Osteoblast (primary cell): Measurements from ENCODE around the gene KANSL1. TPM values are rescaled to one million over a fixed set of nuclear protein-coding genes. Genes with fewer than 3 reads are reported as not detected.

ENCODE experiments used
- DNase-seq: peaks from one replicate; pipeline ENCODE4 v3.0.0; 2011; ENCODE audit warnings: low spot score, mixed read lengths; ENCODE audit not compliant: insufficient read length; ENCODE audit errors: missing footprints
- H2AFZ ChIP-seq: 2 replicates; pipeline ENCODE4 v1.6.0; 2011; ENCODE audit warnings: mild to moderate bottlenecking, low read length
- H3K27ac ChIP-seq: 2 replicates; pipeline ENCODE4 v1.5.1; 2011; ENCODE audit warnings: mild to moderate bottlenecking, low read depth, low read length, moderate library complexity
- H3K27me3 ChIP-seq: 2 replicates; pipeline ENCODE4 v1.6.0; 2012; ENCODE audit warnings: mild to moderate bottlenecking, control low read depth, inconsistent platforms, low read length, moderate library complexity; ENCODE audit not compliant: insufficient read depth
- H3K36me3 ChIP-seq: 2 replicates; pipeline ENCODE4 v1.5.1; 2011; ENCODE audit warnings: mild to moderate bottlenecking, low read length, control low read depth, moderate library complexity; ENCODE audit not compliant: insufficient read depth
- H3K4me1 ChIP-seq: 2 replicates; pipeline ENCODE4 v1.5.1; 2011; ENCODE audit warnings: mild to moderate bottlenecking, low read length, control low read depth, moderate library complexity; ENCODE audit not compliant: insufficient read depth
- H3K4me2 ChIP-seq: 2 replicates; pipeline ENCODE4 v1.6.0; 2011; ENCODE audit warnings: mild to moderate bottlenecking, low read length; ENCODE audit not compliant: insufficient read depth
- H3K4me3 ChIP-seq: fragments of 200-600 bp; sonication (generic); 3 replicates; pipeline ENCODE4 v1.5.1; 2012; ENCODE audit warnings: mild to moderate bottlenecking, low read length, inconsistent platforms; ENCODE audit not compliant: insufficient read depth
- H3K79me2 ChIP-seq: 2 replicates; pipeline ENCODE4 v1.6.0; 2012; ENCODE audit warnings: mild to moderate bottlenecking, low read length, control low read depth, inconsistent platforms; ENCODE audit not compliant: insufficient read depth
- H3K9me3 ChIP-seq: 2 replicates; pipeline ENCODE4 v1.5.1; 2011; ENCODE audit warnings: low read depth, low read length, control low read depth
- H4K20me1 ChIP-seq: 2 replicates; pipeline ENCODE4 v1.6.0; 2012; ENCODE audit warnings: mild to moderate bottlenecking, low read length, control low read depth; ENCODE audit not compliant: insufficient read depth
- total RNA-seq: library from RNA; depleted of rRNA; stranded (reverse); fragments of >200 nt; gene quantifications from 2 replicates; pipeline ENCODE4 v1.2.3, GENCODE V29; 2012
- TF ChIP-seq, protein P1 (sequence below): IDR thresholded peaks from 2 replicates; pipeline ENCODE4 v1.5.1; 2011; ENCODE audit warnings: mild to moderate bottlenecking, low read depth, low read length, moderate library complexity; ENCODE audit errors: extremely low read depth

KANSL1 gene
- total RNA-seq, 1 donor = 151 TPM

DNA sequence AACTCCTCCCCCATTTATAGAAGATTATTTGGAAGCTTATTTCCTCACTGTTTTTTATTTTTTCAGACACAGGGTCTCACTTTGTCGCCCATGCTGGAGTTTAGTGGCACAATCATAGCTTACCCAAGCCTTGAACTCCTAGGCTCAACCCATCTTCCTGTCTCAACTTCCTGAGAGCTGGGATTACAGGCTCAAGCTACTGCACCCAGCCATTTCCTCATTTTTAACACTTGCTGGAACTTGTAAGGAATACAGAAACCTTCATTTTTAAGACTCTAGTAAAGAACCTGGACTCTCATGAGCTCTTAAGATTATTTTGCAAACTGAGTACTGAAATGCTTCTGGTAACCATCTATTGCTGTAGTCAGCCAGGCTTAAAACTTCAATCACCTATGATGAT is 29.9 kb downstream of the KANSL1 start:
- Histone ChIP-seq H4K20me1 (peaks cover 80% of the 10 kb centered on the region), H3K9me3 (no peaks in the 10 kb centered on the region), H3K4me3 (no peak overlapping the region)

DNA sequence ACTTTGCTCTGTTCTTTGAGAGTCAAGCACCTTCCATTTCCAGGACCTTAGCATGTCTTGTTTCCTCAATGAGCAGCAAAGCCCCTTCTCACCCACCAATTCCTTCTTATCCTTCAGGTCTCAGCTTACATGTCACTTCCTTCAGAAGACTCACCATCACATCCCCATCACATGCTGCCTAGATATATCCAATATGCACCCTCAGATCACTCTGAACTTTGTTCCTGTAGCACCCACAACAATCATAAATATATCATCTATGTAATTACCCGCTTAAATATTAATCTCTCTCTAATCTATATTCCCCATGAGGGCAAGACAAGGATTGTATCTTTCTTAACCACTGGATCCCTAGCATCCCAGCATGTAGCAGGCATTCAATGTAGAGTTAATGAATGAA is 30.4 kb downstream of the KANSL1 start:
- Histone ChIP-seq H3K9me3 (no peaks in the 10 kb centered on the region), H4K20me1 (peaks cover 79% of the 10 kb centered on the region), H3K4me3 (no peak overlapping the region), H3K27me3 (no peaks in the 10 kb centered on the region), H3K27ac (no peak overlapping the region), H3K4me1 (peaks cover 34% of the 10 kb centered on the region), H3K36me3 (no peaks in the 10 kb centered on the region), H3K4me2 (no peak overlapping the region), H3K79me2 (peaks cover 97% of the 10 kb centered on the region), H2AFZ (no peak overlapping the region)
- no peak for DNase-seq
- TF ChIP-seq, protein P1, sequence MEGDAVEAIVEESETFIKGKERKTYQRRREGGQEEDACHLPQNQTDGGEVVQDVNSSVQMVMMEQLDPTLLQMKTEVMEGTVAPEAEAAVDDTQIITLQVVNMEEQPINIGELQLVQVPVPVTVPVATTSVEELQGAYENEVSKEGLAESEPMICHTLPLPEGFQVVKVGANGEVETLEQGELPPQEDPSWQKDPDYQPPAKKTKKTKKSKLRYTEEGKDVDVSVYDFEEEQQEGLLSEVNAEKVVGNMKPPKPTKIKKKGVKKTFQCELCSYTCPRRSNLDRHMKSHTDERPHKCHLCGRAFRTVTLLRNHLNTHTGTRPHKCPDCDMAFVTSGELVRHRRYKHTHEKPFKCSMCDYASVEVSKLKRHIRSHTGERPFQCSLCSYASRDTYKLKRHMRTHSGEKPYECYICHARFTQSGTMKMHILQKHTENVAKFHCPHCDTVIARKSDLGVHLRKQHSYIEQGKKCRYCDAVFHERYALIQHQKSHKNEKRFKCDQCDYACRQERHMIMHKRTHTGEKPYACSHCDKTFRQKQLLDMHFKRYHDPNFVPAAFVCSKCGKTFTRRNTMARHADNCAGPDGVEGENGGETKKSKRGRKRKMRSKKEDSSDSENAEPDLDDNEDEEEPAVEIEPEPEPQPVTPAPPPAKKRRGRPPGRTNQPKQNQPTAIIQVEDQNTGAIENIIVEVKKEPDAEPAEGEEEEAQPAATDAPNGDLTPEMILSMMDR = no peak

More for the DNA sequence above, 29.9 kb downstream of the KANSL1 start:
- Histone ChIP-seq H2AFZ (no peak overlapping the region), H3K36me3 (no peaks in the 10 kb centered on the region), H3K4me2 (no peak overlapping the region), H3K4me1 (peaks cover 34% of the 10 kb centered on the region), H3K27me3 (no peaks in the 10 kb centered on the region), H3K79me2 (peaks cover 95% of the 10 kb centered on the region), H3K27ac (no peak overlapping the region)
- no peak for DNase-seq
- TF ChIP-seq, protein P1 = no peak

DNA sequence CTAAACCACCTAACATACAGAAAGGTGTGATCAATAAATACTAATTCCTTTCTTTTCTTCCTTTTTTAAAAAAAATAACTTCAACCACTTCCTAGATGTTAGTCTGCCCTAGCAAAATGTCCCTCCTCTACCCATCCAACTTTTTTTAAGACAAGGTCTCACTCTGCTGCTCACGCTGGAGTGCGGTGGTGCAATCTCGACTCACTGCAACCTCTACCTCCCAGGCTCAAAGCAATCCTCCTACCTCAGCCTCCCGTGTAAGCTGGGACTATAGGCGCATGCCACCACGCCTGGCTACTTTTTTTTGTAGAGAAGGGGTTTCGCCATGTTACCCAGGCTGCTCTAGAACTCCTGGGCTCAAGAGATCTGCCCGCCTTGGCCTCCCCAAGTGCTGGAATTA is 33.1 kb downstream of the KANSL1 start:
- TF ChIP-seq, protein P1 = no peak
- Histone ChIP-seq H3K9me3 (no peaks in the 10 kb centered on the region), H3K4me1 (peaks cover 34% of the 10 kb centered on the region), H3K27me3 (no peaks in the 10 kb centered on the region), H3K36me3 (no peaks in the 10 kb centered on the region), H3K4me2 (no peak overlapping the region), H3K79me2 (peaks cover 98% of the 10 kb centered on the region), H3K27ac (no peak overlapping the region), H3K4me3 (no peak overlapping the region), H4K20me1 (peaks cover 82% of the 10 kb centered on the region), H2AFZ (no peak overlapping the region)
- no peak for DNase-seq

DNA sequence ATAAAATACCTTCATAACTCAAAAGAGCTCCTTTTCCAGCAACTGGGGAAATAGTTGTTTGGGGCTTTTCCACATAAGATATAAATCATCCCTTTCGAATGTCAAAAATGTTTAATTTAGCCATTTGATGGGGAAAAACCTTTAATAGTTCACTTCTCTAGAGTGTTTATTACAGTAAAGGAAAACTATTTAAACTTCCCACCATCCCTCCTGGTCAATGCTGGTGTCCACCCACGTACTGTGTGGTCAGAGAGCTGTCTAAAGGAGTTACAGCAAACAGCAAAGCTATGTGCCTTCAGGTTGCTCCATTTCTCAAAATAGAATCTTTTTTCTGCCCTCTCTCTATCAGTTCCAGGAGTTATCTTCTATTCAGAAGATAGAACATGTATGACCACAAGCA is 33.5 kb downstream of the KANSL1 start:
- H4K20me1 ChIP-seq = peaks cover 84% of the 10 kb centered on the region
- no peaks in the 10 kb centered on the region for H3K27me3 ChIP-seq
- H3K36me3 ChIP-seq = no peaks in the 10 kb centered on the region
- H3K79me2 ChIP-seq = peaks cover 99% of the 10 kb centered on the region
- H3K4me1 ChIP-seq = peaks cover 37% of the 10 kb centered on the region
- DNase-seq = peak; percentile 80
- no peak overlapping the region for H3K4me3 ChIP-seq
- TF ChIP-seq, protein P1 = no peak
- H3K4me2 ChIP-seq = no peak overlapping the region
- no peaks in the 10 kb centered on the region for H3K9me3 ChIP-seq
- H3K27ac ChIP-seq = no peak overlapping the region
- H2AFZ ChIP-seq = no peak overlapping the region
